NCI-H1092 treated with DMSO at 0.1 percent for 48 hours (cell line): ENCODE measurements around the gene EEIG1.

Source experiments
- DNase-seq: peaks from one replicate; lab custom pipeline; 2025; lab: John Stamatoyannopoulos, UW

The EEIG1 gene

DNA sequence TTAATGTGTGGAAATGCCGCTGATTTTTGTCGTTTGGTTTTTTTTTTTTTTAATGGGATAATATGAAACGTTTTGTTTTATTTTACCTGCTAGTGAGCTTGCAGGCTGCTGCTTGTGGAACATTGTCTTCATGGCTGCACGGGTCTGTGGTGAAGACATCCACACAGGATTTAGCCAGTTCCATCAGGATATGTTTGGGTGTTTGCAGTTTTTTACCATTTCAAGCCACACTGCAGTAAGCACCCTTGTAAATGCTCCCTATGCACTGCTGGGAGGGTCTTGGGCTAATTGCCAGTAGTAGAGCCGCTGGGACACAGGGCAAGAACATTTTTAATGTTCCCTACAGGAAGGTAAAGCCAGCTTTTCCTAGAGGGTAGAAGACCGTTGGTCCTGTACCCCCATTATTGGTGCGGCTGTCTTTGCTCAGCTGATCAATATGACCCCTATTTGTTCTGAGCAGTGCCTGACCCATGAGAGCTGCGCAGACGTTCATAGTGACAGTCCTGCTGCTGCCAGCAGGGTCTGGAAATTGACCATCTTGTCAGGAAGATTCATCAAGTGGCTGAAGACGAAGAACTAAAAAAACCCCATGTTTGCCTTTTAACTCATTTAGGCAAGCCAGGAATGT is 20.5 kb upstream of the EEIG1 start:
- DNase-seq, result no peak

GRCh38 chr9:127999461-127999860 is 18.7 kb upstream of the EEIG1 start:
- DNase-seq, result no peak

GRCh38 chr9:127993721-127994120 is 12.9 kb upstream of the EEIG1 start:
- no peak for DNase-seq

DNA sequence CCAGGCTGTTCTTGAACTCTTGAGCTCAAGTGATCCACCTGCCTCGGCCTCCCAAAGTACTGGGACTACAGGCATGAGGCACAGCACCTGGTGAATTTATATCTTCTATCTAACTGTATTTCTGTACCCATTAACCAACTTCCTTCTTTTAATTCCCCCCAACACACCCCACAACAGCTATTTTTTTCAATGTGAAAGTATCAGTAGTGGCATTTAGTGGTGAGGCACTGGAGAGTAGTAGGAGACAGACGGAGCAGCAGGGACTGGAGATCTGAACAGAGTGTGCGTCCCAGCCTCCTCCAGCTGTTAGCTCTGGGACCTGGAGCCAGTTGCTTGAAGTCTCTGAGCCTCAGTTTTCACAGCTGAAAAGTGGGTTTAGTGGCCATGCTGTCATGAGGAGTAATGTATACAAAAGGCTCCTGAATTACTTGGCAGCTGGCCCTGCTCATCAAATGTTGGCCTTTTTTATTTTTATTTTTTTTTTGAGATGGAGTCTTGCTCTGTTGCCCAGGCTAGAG is 11.0 kb upstream of the EEIG1 start:
- no peak for DNase-seq

DNA sequence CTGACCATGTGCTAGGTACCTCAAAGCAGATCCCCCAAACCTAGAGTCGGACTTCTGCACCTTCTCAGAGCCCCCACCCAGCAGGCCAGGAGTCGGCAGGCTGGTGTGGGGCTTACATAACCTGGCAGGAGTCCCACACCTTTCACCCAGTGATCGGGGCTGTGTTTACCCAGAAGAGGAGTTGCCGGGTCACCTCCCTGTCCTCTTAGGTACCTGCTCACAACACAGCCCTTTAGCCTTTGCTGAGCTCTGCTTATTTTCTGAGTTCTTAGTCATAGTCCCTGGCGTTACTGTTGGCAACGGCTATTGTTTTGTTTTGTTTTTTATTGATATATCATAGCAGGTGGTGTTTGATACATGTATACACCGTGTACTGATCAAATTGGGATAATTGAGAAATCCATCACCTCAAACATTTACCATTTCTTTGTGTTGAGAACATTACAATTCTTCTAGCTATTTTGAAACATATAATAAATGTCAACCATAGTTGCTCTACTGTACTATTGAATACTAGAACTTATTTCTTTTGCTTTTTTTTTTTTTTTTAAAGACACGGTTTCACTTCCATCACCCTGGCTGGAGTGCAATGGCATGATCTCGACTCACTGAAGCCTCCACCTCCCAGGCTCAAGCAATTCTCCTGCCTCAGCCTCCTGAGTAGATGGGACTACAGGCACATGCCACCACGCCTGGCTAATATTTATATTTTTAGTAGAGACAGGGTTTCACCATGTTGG is 10.4 kb upstream of the EEIG1 start:
- DNase-seq, result no peak

GRCh38 chr9:127990554-127990953 is 9.8 kb upstream of the EEIG1 start:
- DNase-seq, result no peak

DNA sequence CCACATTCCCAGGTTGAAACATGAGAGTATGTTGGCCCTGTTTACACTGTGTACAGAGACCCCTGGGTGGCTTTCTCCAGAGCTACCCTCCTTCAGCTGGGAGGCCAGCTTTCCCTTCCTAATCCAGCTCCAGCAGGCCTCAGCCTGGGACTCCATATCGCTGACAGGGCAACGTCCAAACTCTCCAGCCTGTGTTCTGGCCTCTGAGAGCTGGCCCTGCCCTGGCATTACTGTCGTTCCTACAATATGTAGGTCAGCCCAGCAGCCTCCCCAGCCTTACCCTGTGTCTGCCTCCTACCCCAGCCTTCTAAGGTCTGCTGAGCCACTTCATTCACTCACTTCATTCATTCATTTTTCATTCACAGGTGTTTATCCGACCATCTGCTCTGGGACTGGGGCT is 8.3 kb upstream of the EEIG1 start:
- no peak for DNase-seq

DNA sequence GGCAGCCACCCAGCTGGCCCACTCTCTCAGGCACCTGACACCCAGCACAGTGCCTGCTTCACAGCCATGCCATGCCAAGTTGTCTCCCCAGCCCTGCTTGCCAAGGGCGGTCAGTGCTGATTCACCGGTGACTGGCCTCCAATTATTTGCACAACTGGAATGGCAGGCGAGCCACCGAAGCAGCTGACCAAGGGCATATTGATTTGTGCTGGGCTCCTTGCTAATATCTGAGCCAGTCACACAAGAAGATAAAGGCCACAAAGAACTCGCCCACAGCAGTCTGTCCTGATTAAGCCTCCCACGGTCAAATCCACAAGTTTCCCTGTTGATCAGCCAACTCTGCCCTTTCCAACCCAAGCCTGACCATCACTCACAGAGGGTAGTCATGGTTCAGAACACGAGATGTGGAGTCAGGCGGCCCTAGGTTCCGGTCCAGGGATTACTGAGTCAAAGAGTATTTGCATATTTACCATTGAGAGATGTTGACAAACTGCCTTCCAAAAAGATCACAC is 6.4 kb upstream of the EEIG1 start:
- no peak for DNase-seq

- DNase-seq, result no peak
Observed at GRCh38 chr9:127985011-127985410, 4.2 kb upstream of the EEIG1 start.

DNA sequence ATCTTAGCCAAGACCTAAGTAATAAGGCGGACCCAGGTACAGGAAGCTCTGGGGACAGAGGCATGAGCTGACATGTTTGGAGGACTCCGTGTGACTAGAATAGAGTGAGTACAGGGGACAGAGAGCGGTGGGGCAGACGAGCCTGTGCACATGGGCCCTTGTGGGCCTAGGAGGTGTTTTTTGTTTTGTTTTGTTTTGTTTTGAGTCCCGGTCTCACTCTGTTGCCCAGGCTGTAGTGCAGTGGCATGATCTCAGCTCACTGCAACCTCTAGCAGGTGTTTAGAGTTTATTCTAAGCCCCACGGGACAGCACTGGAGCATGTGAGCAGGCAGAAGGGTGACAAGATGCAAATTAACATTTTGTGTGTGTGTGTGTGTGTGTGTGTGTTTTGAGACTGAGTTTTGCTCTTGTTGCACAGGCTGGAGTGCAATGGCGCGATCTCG is 3.1 kb upstream of the EEIG1 start:
- DNase-seq, result no peak

GRCh38 chr9:127982912-127983311 is 2.1 kb upstream of the EEIG1 start:
- no peak for DNase-seq

DNA sequence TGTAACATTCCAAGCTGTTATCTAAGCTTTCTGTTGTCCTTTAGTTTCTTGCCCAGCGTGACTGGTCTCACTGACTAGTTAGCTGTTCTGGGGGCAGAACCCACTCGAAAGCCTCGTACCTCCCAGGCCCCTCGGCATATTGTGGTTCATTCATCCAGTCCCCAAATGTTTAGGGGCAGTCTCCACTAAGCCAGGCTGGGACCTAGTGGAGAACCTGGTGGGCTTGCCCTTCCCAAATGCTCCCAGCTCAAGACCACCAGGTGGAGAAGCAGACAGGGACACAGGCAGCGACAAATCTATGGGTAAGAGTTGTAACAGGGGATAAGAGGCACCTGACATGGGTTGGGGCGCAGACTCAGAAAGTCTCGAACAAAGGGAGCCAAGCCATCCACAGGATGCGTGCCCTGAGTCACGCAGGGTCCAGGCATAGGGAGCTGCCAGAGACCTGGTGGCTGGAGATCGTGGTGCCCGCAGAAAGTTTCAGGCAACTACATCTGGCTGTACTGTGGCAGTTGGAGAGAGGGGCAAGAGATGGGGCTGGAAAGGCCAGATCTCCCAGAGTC is 851 bp upstream of the EEIG1 start:
- no peak for DNase-seq

GRCh38 chr9:127980060-127980705 is 606 bp downstream of the EEIG1 start:
- peak; percentile 27 for DNase-seq

GRCh38 chr9:127979333-127980059 is 1.3 kb downstream of the EEIG1 start:
- peak; percentile 21 for DNase-seq

DNA sequence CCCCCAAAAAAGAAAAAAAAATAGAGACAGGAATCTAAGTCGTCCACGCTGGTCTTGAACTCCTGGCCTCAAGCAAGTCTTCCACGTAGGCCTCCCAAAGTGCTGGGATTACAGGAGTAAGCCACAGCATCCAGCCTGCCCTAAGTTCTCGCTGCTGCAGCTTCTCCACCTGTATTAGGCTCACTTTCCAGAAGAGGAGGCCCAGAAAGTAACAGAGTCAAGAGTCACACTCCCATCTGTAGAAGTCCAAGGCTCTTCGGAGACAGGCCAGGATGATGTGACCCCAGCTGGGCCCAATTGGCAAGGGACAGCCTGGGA is 1.8 kb downstream of the EEIG1 start:
- no peak for DNase-seq

DNA sequence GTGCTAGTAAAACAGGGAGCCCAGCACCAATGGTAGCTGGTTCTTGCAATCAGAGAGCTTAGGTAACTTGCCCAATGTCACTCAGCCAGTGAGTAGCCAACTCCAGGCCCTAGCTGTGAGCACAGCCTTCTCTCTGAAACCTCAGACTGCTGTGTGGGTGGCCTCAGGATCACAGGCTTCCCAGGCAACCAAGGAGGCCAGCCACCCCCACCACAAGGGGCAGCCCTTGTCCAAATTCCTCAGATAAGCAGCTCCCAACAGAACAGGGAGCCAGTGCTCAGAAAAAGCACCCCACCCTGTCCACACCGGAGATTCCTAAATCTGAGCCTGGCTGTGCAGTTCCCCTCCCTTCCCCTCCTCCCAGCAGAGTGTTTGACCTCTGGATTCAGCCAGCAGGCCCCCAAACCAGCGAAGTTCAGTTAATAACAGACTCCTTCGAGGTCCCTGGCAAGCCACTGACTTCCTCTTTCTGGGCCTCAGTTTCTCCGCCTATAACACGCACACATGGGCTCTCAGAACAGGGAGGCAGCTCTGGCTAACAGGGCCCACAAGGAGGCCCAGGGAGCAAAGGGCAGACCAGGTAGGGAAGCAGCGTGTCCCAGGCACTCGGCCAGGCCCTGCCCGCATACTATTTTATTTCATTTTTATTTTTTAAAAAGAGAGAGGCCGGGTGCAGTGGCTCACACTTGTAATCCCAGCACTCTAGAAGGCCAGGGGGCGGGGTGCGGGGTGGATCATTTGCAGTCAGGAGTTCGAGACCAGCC is 2.7 kb downstream of the EEIG1 start:
- DNase-seq, result no peak

- DNase-seq, result no peak
Observed at GRCh38 chr9:127977009-127977883, 3.5 kb downstream of the EEIG1 start.

DNA sequence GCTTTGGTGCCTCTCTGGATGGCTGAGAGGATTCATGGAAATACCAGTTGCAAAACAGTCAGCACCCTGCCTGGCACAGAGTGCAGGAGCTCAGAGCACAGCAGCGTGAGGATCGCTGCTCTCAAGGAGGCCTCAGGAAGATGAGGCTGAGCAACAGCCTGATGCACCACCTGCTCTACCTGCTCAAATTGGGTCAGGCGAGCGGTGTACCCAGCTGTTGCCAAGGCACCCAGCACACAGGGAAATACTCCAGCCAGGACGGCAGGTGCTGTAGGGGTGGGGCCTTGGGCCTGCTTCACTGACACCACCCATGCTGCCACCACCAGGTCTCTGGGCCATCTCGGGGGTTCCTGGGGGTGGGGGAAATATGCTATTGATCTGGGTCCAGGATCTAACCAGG is 4.3 kb downstream of the EEIG1 start:
- DNase-seq, result peak; percentile 54

- no peak for DNase-seq
Observed at GRCh38 chr9:127975376-127976315, 5.1 kb downstream of the EEIG1 start.
